ENCODE results near the gene DVL2. TPM values are rescaled to one million over a fixed set of nuclear protein-coding genes. Genes with fewer than 3 reads are reported as not detected.

Gene DVL2
- total RNA-seq, 2 donors from 2014 or later = 52.3 to 116 TPM

- WGBS = under 1% methylated on average over 24 of the region's 32 CpGs
- TF ChIP-seq POLR2A (IDR thresholded peaks at IDR 0.05) (no peak), CTCF (IDR thresholded peaks at IDR 0.05) (no peak), POLR2AphosphoS5 (IDR thresholded peaks at IDR 0.05) (no peak)
- intact Hi-C loops (cut with DNase I) = no loop called here
- no peaks in the 10 kb centered on the region for H3K9me3 ChIP-seq
- no peaks in the 10 kb centered on the region for H3K27me3 ChIP-seq (replicated peaks; ENCODE audit: insufficient read depth)
- peak overlapping the region; percentile 60 to 67 for H3K27ac ChIP-seq
- no peaks in the 10 kb centered on the region for H3K36me3 ChIP-seq
- no peak for DNase-seq (ENCODE audit: low spot score)
- peaks cover 18% of the 10 kb centered on the region for H3K4me1 ChIP-seq (replicated peaks)
- peak overlapping the region; percentile 32 to 46 for H3K4me3 ChIP-seq
Observed at GRCh38 chr17:7217113-7217987, 17.0 kb downstream of the DVL2 start.

- intact Hi-C loops (cut with DNase I) = no loop called here
- DNase-seq (ENCODE audit: low spot score) = no peak
- TF ChIP-seq POLR2AphosphoS5 (IDR thresholded peaks at IDR 0.05) (no peak), CTCF (IDR thresholded peaks at IDR 0.05) (no peak), POLR2A (IDR thresholded peaks at IDR 0.05) (no peak)
- Histone ChIP-seq H3K9me3 (no peaks in the 10 kb centered on the region), H3K36me3 (no peaks in the 10 kb centered on the region), H3K4me3 (peak overlapping the region; percentile 32 to 46), H3K4me1 (replicated peaks) (peaks cover 18% of the 10 kb centered on the region), H3K27ac (peak overlapping the region; percentile 60 to 67), H3K27me3 (replicated peaks; ENCODE audit: insufficient read depth) (no peaks in the 10 kb centered on the region)
- WGBS = 12% methylated on average over 7 of the region's 7 CpGs
Observed at GRCh38 chr17:7216242-7217112, 17.8 kb downstream of the DVL2 start.

GRCh38 chr17:7215652-7216180 lies 18.6 kb downstream of the DVL2 start:
- intact Hi-C loops (cut with DNase I) = no loop called here
- Histone ChIP-seq H3K9me3 (no peaks in the 10 kb centered on the region), H3K27me3 (replicated peaks; ENCODE audit: insufficient read depth) (no peaks in the 10 kb centered on the region), H3K4me3 (no peak overlapping the region), H3K4me1 (replicated peaks) (peaks cover 10% of the 10 kb centered on the region), H3K27ac (peak overlapping the region; percentile 49 to 67), H3K36me3 (no peaks in the 10 kb centered on the region)
- DNase-seq (ENCODE audit: low spot score) = no peak
- 17% methylated on average over 10 of the region's 10 CpGs for WGBS
- no peak for TF ChIP-seq POLR2AphosphoS5 (IDR thresholded peaks at IDR 0.05)
- TF ChIP-seq POLR2A (IDR thresholded peaks at IDR 0.05) = no peak
- no peak for TF ChIP-seq CTCF (IDR thresholded peaks at IDR 0.05)

GRCh38 chr17:7215136-7215638 lies 19.1 kb downstream of the DVL2 start:
- Histone ChIP-seq H3K4me1 (replicated peaks) (peaks cover 8% of the 10 kb centered on the region), H3K36me3 (no peaks in the 10 kb centered on the region), H3K4me3 (no peak overlapping the region), H3K27ac (peak overlapping the region; percentile 49 to 67), H3K9me3 (no peaks in the 10 kb centered on the region), H3K27me3 (replicated peaks; ENCODE audit: insufficient read depth) (no peaks in the 10 kb centered on the region)
- intact Hi-C loops (cut with DNase I) = no loop called here
- no peak for TF ChIP-seq CTCF (IDR thresholded peaks at IDR 0.05)
- no peak for TF ChIP-seq POLR2A (IDR thresholded peaks at IDR 0.05)
- peak; percentile 87 for TF ChIP-seq POLR2AphosphoS5 (IDR thresholded peaks at IDR 0.05)
- 22% methylated on average over 9 of the region's 9 CpGs for WGBS
- no peak for DNase-seq (ENCODE audit: low spot score)

Measured in prostate gland (tissue), 2 donors.